Fibroblast of villous mesenchyme (primary cell): ENCODE results near the gene SLC35F3. TPM values are rescaled to one million over a fixed set of nuclear protein-coding genes. Genes with fewer than 3 reads are reported as not detected.

Experiments used
- DNase-seq: peaks from one replicate; pipeline ENCODE4 v3.0.0-alpha.2; 2010; ENCODE audit warnings: low read depth
- H3K4me3 ChIP-seq: 2 replicates; pipeline ENCODE4 v1.5.1; 2011; ENCODE audit warnings: low read depth, mild to moderate bottlenecking, low read length
- total RNA-seq: library from RNA; depleted of rRNA; stranded (reverse); fragments of >200 nt; gene quantifications from 2 replicates; pipeline ENCODE4 v1.2.3, GENCODE V29; 2012
- TF ChIP-seq, protein P1 (sequence below): IDR thresholded peaks from 2 replicates; pipeline ENCODE4 v1.5.1; 2012; ENCODE audit warnings: low read depth, mild to moderate bottlenecking, low read length; ENCODE audit not compliant: insufficient read depth

Gene SLC35F3
- total RNA-seq, 1 donor: 1.7 TPM

DNA sequence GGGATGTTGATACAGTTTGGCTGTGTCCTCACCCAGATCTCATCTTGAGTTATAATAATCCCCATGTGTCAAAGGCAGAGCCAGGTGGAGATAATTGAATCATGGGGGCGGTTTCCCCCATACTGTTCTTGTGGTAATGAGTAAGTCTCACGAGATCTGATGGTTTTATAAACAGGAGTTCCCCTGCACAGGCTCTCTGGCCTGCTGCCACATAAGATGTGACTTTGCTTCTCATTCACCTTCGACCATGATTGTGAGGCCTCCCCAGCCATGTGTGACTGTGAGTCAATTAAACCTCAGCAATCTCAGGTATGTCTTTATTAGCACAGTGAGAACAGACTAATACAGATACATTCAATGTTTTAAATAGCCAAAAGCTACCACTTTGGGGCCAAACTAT, 41.1 kb downstream of the SLC35F3 start:
- no peak for DNase-seq
- TF ChIP-seq, protein P1, sequence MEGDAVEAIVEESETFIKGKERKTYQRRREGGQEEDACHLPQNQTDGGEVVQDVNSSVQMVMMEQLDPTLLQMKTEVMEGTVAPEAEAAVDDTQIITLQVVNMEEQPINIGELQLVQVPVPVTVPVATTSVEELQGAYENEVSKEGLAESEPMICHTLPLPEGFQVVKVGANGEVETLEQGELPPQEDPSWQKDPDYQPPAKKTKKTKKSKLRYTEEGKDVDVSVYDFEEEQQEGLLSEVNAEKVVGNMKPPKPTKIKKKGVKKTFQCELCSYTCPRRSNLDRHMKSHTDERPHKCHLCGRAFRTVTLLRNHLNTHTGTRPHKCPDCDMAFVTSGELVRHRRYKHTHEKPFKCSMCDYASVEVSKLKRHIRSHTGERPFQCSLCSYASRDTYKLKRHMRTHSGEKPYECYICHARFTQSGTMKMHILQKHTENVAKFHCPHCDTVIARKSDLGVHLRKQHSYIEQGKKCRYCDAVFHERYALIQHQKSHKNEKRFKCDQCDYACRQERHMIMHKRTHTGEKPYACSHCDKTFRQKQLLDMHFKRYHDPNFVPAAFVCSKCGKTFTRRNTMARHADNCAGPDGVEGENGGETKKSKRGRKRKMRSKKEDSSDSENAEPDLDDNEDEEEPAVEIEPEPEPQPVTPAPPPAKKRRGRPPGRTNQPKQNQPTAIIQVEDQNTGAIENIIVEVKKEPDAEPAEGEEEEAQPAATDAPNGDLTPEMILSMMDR: no peak

DNA sequence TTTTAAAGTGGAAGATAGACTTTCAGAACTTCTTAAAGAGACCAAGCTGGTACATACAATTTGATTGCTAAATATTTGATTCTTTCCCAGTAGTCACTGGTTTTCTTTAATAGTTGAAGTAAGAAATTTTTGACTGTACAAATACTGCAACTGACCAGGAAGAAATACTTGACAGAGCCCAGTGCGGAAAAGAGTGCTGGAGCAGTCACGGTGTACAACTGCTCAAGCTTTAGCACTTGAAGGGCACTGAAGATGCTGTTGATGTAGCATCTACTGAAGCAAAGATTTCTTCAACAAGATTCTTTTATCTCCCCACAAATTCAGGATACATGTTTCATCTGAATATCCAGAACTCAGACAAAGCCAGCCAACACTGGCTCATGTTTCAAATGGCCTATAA, 41.5 kb downstream of the SLC35F3 start:
- no peak for DNase-seq
- TF ChIP-seq, protein P1: no peak
- H3K4me3 ChIP-seq: no peak overlapping the region

More for the DNA sequence above, 41.1 kb downstream of the SLC35F3 start:
- no peak overlapping the region for H3K4me3 ChIP-seq

DNA sequence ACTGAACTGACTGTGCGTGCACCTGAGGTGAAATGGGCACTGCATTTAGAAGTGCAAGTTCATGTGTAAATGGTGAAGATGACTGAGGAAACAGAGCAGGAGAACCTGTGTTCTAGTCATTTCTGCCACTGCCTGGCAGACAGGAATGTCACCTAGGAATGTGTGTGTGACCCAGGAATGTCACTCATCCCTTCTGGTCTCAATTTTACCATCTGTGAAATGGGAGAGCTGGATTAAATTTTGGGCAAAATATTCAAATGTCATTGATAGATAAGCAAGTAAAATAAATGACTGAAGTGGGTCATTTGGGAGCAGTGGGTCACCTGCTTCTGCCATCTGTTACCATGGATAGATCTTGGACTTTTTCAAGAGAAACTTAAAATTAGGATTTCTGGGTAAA, 42.2 kb downstream of the SLC35F3 start:
- no peak for DNase-seq
- TF ChIP-seq, protein P1: no peak
- no peak overlapping the region for H3K4me3 ChIP-seq

- DNase-seq: no peak
- no peak overlapping the region for H3K4me3 ChIP-seq
- TF ChIP-seq, protein P1: no peak
These were observed 47.3 kb downstream of the SLC35F3 start for GRCh38 chr1:233951804-233952203.

GRCh38 chr1:233957691-233958090, 53.2 kb downstream of the SLC35F3 start:
- TF ChIP-seq, protein P1: no peak
- no peak overlapping the region for H3K4me3 ChIP-seq
- no peak for DNase-seq

- DNase-seq: no peak
- H3K4me3 ChIP-seq: no peak overlapping the region
- TF ChIP-seq, protein P1: no peak
These were observed 54.6 kb downstream of the SLC35F3 start for GRCh38 chr1:233959102-233959501.

DNA sequence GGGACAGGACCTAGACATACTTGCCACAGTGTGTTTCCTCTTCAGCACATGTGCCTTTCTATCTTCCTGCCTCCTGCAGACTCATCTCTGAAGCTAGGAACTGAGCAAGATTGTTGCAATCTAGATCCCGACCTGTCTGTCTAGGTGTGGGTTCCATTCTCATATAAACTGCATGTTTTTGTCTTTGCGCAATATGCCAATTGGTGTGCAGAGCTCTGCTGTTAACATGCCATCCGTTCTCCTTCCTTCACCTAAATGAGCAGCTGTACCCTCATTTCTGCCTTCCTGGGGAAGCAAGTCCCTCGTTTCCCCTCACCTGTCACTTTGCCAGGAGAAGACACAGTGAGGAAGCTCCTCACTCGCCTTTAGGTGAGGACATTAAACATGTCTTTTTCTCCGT, 55.5 kb downstream of the SLC35F3 start:
- TF ChIP-seq, protein P1: no peak
- DNase-seq: no peak
- H3K4me3 ChIP-seq: no peak overlapping the region
